Astrocyte (in vitro differentiated cells and primary cell): ENCODE data around the gene BRD7.

Experiments used
- EZH2 ChIP-seq: IDR thresholded peaks from 2 replicates; pipeline ENCODE4 v1.6.1; 2012; ENCODE audit warnings: mild to moderate bottlenecking, low read length, inconsistent platforms; ENCODE audit not compliant: insufficient read depth
- TF ChIP-seq, protein P1 (sequence below): IDR thresholded peaks from 2 replicates; pipeline ENCODE4 v1.5.1; 2011; ENCODE audit warnings: low read depth, mild to moderate bottlenecking, inconsistent platforms, low read length, moderate library complexity; ENCODE audit not compliant: insufficient read depth

DNA sequence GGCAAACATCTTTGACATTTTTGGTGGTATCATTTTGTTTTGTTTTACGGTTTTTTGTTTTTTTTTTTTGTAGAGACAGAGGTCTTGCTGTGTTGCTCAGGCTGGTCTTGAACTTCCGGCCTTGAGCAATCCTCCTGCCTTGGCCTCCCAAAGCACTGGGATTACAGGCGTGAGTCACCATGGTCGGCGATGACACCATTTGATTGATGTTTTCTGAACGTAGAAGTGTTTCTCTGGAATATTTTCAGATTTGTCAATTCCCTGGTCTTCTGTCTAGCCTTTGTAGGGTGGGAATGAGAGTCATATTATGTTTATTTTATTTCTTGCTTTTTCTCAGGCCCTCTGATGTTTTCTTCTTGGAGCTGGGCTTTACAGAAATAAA lies 32.2 kb upstream of the BRD7 start:
- TF ChIP-seq, protein P1, sequence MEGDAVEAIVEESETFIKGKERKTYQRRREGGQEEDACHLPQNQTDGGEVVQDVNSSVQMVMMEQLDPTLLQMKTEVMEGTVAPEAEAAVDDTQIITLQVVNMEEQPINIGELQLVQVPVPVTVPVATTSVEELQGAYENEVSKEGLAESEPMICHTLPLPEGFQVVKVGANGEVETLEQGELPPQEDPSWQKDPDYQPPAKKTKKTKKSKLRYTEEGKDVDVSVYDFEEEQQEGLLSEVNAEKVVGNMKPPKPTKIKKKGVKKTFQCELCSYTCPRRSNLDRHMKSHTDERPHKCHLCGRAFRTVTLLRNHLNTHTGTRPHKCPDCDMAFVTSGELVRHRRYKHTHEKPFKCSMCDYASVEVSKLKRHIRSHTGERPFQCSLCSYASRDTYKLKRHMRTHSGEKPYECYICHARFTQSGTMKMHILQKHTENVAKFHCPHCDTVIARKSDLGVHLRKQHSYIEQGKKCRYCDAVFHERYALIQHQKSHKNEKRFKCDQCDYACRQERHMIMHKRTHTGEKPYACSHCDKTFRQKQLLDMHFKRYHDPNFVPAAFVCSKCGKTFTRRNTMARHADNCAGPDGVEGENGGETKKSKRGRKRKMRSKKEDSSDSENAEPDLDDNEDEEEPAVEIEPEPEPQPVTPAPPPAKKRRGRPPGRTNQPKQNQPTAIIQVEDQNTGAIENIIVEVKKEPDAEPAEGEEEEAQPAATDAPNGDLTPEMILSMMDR: no peak
- no peak for TF ChIP-seq EZH2
